A172 (cell line): ENCODE data around the gene DNAH7. TPM values are rescaled to one million over a fixed set of nuclear protein-coding genes. Genes with fewer than 3 reads are reported as not detected.

Experiments
- DNase-seq: peaks from one replicate; pipeline ENCODE4 v3.0.0-alpha.2; 2015; ENCODE audit warnings: low spot score
- total RNA-seq: library from RNA; depleted of rRNA; stranded (reverse); fragments of >200 nt; shearing (Covaris generic); gene quantifications from 2 replicates; pipeline ENCODE4 v1.2.3, GENCODE V29; 2014

DNAH7 gene
- total RNA-seq, 1 experiment from 2014 or later = 0.40 TPM

- DNase-seq = no peak
Measured at GRCh38 chr2:195810340-195811098, 258.1 kb downstream of the DNAH7 start.

GRCh38 chr2:195808189-195808588, 260.4 kb downstream of the DNAH7 start:
- no peak for DNase-seq

- DNase-seq = no peak
Measured at GRCh38 chr2:195805283-195805976, 263.2 kb downstream of the DNAH7 start.

GRCh38 chr2:195795879-195796278, 272.8 kb downstream of the DNAH7 start:
- DNase-seq = no peak

GRCh38 chr2:195793881-195794280, 274.8 kb downstream of the DNAH7 start:
- no peak for DNase-seq

GRCh38 chr2:195782156-195782555, 286.5 kb downstream of the DNAH7 start:
- no peak for DNase-seq

- DNase-seq = peak; percentile 27
Measured at GRCh38 chr2:195779491-195779890, 289.1 kb downstream of the DNAH7 start.

- DNase-seq = no peak
Measured at GRCh38 chr2:195769975-195770374, 298.7 kb downstream of the DNAH7 start.

GRCh38 chr2:195768431-195768830, 300.2 kb downstream of the DNAH7 start:
- no peak for DNase-seq

GRCh38 chr2:195766691-195767090, 301.9 kb downstream of the DNAH7 start:
- DNase-seq = no peak

GRCh38 chr2:195763866-195764265, 304.8 kb downstream of the DNAH7 start:
- no peak for DNase-seq

GRCh38 chr2:195759877-195760276, 308.8 kb downstream of the DNAH7 start:
- no peak for DNase-seq

GRCh38 chr2:195758846-195759245, 309.8 kb downstream of the DNAH7 start:
- no peak for DNase-seq

- DNase-seq = no peak
Measured at GRCh38 chr2:195756218-195756942, 312.3 kb downstream of the DNAH7 start.

GRCh38 chr2:195741191-195741590, 327.4 kb downstream of the DNAH7 start:
- no peak for DNase-seq

- DNase-seq = no peak
Measured at GRCh38 chr2:195737511-195738325, 330.9 kb downstream of the DNAH7 start.

GRCh38 chr2:195735347-195735746, 333.3 kb downstream of the DNAH7 start:
- no peak for DNase-seq

GRCh38 chr2:195734931-195735330, 333.7 kb downstream of the DNAH7 start:
- no peak for DNase-seq

GRCh38 chr2:195734395-195734794, 334.2 kb downstream of the DNAH7 start:
- no peak for DNase-seq

- DNase-seq = no peak
Measured at GRCh38 chr2:195733831-195734230, 334.8 kb downstream of the DNAH7 start.

GRCh38 chr2:195732574-195732973, 336.1 kb downstream of the DNAH7 start:
- no peak for DNase-seq

- no peak for DNase-seq
Measured at GRCh38 chr2:195730912-195731311, 337.7 kb downstream of the DNAH7 start.
